ENCODE data around the gene PCDHGA1.
"Not testable (repeated sequence)": the region's sequence is repeated elsewhere in the genome, so short reads cannot be mapped to it uniquely, and the experiment has no call there.

PCDHGA1 gene

DNA sequence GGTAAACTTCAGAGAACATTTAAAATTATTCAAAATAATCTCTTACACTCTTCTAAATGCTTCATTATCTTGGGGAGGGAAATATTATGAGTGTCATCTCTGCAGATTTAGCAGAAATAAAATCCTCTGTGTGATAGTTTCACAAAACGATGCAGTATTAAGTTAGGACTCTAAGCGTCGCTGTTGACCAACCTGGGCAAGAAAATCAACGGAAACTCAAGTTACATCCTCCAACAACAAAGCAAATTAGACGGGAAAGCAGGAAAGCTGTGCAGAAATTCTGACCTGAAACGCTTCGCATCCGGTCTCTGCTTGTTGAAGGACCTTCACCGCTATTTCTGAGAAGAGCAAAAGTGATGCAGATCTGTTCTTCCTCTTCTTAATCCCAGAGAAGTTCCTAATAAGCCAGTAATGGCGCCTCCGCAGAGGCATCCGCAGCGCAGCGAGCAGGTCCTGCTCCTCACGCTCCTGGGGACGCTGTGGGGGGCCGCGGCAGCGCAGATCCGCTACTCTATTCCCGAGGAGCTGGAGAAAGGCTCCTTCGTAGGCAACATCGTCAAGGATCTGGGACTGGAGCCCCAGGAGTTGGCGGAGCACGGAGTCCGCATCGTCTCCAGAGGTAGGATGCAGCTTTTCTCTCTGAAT, 43.5 kb downstream of the PCDHGA1 start, which contains the start of gene PCDHGA6:
TSS of gene PCDHGA6 (plus strand) at position 219 of the 645 bp plus-strand sequence. CDS start at position 412, 193 bp downstream.
- Mint-ChIP-seq H3K9me3 (peaks cover 9% of the 10 kb centered on the region), H3K27me3 (peaks cover 35% of the 10 kb centered on the region)

DNA sequence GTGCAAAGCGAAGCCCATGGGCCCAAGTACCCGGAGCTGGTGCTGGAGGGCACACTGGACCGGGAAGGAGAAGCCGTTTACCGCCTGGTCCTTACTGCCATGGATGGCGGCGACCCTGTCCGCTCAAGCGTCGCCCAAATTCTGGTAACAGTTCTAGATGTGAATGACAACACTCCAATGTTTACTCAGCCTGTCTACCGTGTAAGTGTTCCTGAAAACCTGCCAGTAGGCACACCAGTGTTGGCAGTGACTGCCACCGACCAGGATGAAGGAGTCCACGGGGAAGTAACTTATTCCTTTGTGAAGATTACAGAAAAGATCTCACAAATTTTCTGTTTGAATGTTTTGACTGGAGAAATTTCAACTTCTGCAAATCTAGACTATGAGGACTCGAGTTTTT, 44.3 kb downstream of the PCDHGA1 start:
- peaks cover 8% of the 10 kb centered on the region for H3K4me1 Mint-ChIP-seq
- H3K4me3 Mint-ChIP-seq: no peak overlapping the region
- no peak for ATAC-seq (replicated peaks; ENCODE audit: extremely low read depth, poor library complexity, severe bottlenecking)
- no peak for DNase-seq (ENCODE audit: low spot score in 2 of 2)
- H3K9me3 Mint-ChIP-seq: peaks cover 10% of the 10 kb centered on the region
- peaks cover 2% of the 10 kb centered on the region for H3K36me3 Mint-ChIP-seq (ENCODE audit: insufficient read depth)
- H3K27me3 Mint-ChIP-seq: peaks cover 31% of the 10 kb centered on the region
- H3K27ac Mint-ChIP-seq (ENCODE audit: low read depth): no peak overlapping the region

More for the DNA sequence above, 43.5 kb downstream of the PCDHGA1 start, which contains the start of gene PCDHGA6:
- ATAC-seq (replicated peaks; ENCODE audit: extremely low read depth, poor library complexity, severe bottlenecking) (no peak), DNase-seq (ENCODE audit: low spot score in 2 of 2) (no peak)
- H3K4me1 Mint-ChIP-seq: peaks cover 8% of the 10 kb centered on the region
- H3K36me3 Mint-ChIP-seq (ENCODE audit: insufficient read depth): peaks cover 2% of the 10 kb centered on the region
- H3K27ac Mint-ChIP-seq (ENCODE audit: low read depth): no peak within 1 kb of the TSS
- H3K4me3 Mint-ChIP-seq: no peak within 1 kb of the TSS

DNA sequence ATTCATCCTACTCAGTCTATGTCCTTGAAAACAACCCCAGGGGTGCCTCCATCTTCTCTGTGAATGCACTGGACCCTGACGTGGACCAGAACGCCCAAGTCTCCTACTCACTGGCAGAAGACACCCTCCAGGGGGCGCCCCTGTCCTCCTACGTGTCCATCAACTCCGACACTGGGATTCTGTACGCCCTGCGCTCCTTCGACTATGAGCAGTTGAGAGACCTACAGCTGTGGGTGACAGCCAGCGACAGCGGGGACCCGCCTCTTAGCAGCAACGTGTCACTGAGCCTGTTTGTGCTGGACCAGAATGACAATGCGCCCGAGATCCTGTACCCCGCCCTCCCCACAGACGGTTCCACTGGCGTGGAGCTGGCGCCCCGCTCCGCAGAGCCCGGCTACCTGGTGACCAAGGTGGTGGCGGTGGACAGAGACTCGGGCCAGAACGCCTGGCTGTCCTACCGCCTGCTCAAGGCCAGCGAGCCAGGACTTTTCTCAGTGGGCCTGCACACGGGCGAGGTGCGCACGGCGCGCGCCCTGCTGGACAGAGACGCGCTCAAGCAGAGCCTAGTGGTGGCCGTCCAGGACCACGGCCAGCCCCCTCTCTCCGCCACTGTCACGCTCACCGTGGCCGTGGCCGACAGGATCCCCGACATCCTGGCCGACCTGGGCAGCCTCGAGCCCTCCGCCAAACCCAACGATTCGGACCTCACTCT, 45.3 kb downstream of the PCDHGA1 start:
- not testable (repeated sequence) for H3K9me3 Mint-ChIP-seq, H3K4me1 Mint-ChIP-seq
- peaks cover 21% of the 10 kb centered on the region for H3K27me3 Mint-ChIP-seq

DNA sequence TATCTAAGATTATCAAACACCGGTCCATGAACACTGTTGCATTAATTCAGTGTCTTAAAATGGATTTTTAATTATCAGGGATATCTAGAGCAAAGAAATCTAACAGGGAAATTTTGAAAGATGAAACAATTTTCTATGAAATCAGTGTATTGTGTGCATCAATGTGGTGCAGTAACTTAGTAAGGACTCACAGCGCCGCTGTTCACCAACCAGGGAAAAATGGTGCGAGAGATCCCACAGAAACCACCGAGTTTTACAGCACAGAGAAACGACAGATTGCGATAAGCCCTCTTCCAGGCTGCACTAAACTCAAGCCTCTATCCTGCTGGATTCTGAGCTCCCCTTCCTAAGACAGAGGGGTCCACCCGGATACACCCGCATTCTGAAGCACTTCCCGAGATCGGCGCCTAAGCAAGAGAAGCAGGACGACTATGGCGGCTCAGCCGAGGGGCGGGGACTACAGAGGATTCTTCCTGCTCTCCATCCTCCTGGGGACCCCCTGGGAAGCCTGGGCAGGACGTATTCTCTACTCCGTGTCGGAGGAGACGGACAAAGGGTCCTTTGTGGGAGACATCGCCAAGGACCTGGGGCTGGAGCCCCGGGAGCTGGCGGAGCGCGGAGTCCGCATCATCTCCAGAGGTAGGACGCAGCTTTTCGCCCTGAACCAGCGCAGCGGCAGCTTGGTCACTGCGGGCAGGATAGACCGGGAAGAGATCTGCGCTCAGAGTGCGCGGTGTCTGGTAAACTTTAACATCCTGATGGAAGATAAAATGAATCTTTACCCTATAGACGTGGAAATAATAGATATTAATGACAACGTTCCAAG, 52.4 kb downstream of the PCDHGA1 start, which contains the start of gene PCDHGA7:
TSS of gene PCDHGA7 (plus strand) at position 274 of the 826 bp plus-strand sequence. CDS start at position 432, 158 bp downstream.
- Mint-ChIP-seq H3K36me3 (ENCODE audit: insufficient read depth) (peaks cover 3% of the 10 kb centered on the region), H3K27ac (ENCODE audit: low read depth) (no peak within 1 kb of the TSS), H3K27me3 (peaks cover 49% of the 10 kb centered on the region), H3K4me3 (peak within 1 kb of the TSS; percentile 52), H3K4me1 (no peaks in the 10 kb centered on the region), H3K9me3 (peaks cover 13% of the 10 kb centered on the region)
- ATAC-seq (replicated peaks; ENCODE audit: extremely low read depth, poor library complexity, severe bottlenecking): no peak
- DNase-seq (ENCODE audit: low spot score in 2 of 2): no peak

More for the DNA sequence above, 45.3 kb downstream of the PCDHGA1 start:
- H3K36me3 Mint-ChIP-seq (ENCODE audit: insufficient read depth); H3K27ac Mint-ChIP-seq (ENCODE audit: low read depth); ATAC-seq (replicated peaks; ENCODE audit: extremely low read depth, poor library complexity, severe bottlenecking); DNase-seq (ENCODE audit: low spot score in 2 of 2); H3K4me3 Mint-ChIP-seq: not testable (repeated sequence)

DNA sequence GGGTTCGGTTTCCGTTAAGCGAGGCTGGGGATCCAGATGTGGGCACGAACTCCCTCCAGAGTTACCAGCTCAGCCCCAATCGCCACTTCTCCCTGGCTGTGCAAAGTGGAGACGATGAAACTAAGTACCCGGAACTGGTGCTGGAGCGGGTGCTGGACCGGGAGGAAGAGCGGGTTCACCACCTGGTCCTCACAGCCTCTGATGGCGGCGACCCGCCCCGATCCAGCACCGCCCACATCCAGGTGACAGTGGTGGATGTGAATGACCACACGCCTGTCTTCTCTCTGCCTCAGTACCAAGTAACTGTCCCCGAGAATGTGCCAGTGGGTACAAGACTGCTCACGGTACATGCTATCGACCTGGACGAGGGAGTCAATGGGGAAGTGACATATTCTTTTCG, 53.0 kb downstream of the PCDHGA1 start:
- H3K4me3 Mint-ChIP-seq: peak overlapping the region; percentile 52
- peaks cover 14% of the 10 kb centered on the region for H3K9me3 Mint-ChIP-seq
- no peak overlapping the region for H3K27ac Mint-ChIP-seq (ENCODE audit: low read depth)
- ATAC-seq (replicated peaks; ENCODE audit: extremely low read depth, poor library complexity, severe bottlenecking) (no peak), DNase-seq (ENCODE audit: low spot score in 2 of 2) (no peak)
- H3K4me1 Mint-ChIP-seq: no peaks in the 10 kb centered on the region
- H3K36me3 Mint-ChIP-seq (ENCODE audit: insufficient read depth): peaks cover 3% of the 10 kb centered on the region
- peaks cover 52% of the 10 kb centered on the region for H3K27me3 Mint-ChIP-seq

DNA sequence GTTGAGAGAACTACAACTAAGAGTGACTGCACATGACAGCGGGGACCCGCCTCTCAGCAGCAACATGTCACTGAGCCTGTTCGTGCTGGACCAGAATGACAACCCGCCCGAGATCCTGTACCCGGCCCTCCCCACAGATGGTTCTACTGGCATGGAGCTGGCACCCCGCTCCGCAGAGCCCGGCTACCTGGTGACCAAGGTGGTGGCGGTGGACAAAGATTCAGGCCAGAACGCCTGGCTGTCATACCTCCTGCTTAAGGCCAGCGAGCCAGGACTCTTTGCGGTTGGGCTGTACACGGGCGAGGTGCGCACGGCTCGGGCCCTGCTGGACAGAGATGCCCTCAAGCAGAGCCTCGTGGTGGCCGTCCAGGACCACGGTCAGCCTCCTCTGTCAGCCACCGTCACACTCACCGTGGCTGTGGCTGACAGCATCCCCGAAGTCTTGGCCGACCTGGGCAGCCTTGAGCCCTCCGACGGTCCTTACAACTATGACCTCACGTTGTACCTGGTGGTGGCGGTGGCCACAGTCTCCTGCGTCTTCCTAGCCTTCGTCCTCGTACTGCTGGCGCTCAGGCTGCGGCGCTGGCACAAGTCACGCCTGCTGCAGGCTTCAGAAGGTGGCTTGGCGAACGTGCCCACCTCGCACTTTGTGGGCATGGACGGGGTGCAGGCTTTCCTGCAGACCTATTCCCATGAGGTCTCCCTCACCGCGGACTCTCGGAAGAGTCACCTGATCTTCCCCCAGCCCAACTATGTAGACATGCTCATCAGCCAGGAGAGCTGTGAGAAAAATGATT, 54.4 kb downstream of the PCDHGA1 start:
- no peaks in the 10 kb centered on the region for H3K4me1 Mint-ChIP-seq
- H3K36me3 Mint-ChIP-seq (ENCODE audit: insufficient read depth): peaks cover 3% of the 10 kb centered on the region
- H3K27ac Mint-ChIP-seq (ENCODE audit: low read depth): no peak overlapping the region
- peaks cover 14% of the 10 kb centered on the region for H3K9me3 Mint-ChIP-seq
- no peak overlapping the region for H3K4me3 Mint-ChIP-seq
- DNase-seq (ENCODE audit: low spot score in 2 of 2) (no peak), ATAC-seq (replicated peaks; ENCODE audit: extremely low read depth, poor library complexity, severe bottlenecking) (no peak)
- H3K27me3 Mint-ChIP-seq: peaks cover 62% of the 10 kb centered on the region

DNA sequence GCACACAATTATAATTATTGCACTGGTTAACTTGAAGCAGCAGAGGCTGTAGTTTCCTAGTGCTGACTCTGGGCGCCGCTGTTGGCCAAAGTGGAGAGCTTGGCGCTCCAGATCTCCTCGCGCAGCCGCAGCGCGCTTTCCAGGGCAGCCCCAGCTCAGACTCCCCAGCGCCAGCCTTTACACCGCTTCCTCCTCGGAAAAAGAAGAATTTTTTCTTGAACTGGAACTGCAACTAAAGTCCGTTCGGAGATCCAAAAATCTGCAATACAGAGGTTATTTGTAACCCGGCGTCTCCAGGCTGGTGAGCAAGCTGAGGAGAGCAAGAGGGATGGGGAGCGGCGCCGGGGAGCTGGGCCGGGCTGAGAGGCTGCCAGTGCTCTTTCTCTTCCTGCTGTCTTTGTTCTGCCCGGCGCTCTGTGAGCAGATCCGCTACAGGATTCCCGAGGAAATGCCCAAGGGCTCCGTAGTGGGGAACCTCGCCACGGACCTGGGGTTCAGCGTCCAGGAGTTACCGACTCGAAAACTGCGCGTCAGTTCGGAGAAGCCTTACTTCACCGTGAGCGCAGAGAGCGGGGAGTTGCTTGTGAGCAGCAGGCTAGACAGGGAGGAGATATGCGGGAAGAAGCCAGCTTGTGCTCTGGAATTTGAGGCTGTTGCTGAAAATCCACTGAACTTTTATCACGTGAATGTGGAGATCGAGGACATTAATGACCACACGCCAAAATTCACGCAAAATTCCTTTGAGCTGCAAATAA, 57.4 kb downstream of the PCDHGA1 start, which contains the start of gene PCDHGB4:
TSS of gene PCDHGB4 (plus strand) at position 142 of the 755 bp plus-strand sequence. CDS start at position 329, 187 bp downstream.
- H3K27ac Mint-ChIP-seq (ENCODE audit: low read depth); H3K4me1 Mint-ChIP-seq; H3K36me3 Mint-ChIP-seq (ENCODE audit: insufficient read depth); DNase-seq (ENCODE audit: low spot score in 2 of 2); H3K4me3 Mint-ChIP-seq: not testable (repeated sequence)
- Mint-ChIP-seq H3K27me3 (peaks cover 79% of the 10 kb centered on the region), H3K9me3 (peaks cover 24% of the 10 kb centered on the region)
- ATAC-seq (replicated peaks; ENCODE audit: extremely low read depth, poor library complexity, severe bottlenecking): peak; percentile 19

DNA sequence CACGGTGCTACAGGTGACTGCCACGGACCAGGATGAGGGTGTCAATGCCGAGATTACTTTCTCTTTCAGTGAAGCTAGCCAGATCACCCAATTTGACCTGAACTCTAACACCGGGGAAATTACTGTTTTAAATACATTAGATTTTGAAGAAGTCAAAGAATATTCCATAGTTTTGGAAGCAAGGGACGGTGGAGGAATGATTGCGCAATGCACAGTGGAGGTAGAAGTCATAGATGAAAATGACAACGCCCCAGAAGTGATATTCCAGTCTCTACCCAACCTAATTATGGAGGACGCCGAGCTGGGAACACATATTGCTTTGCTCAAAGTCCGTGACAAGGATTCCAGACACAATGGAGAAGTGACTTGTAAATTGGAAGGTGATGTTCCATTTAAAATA, 58.3 kb downstream of the PCDHGA1 start:
- DNase-seq (ENCODE audit: low spot score in 2 of 2) (no peak), ATAC-seq (replicated peaks; ENCODE audit: extremely low read depth, poor library complexity, severe bottlenecking) (no peak)
- Mint-ChIP-seq H3K9me3 (peaks cover 25% of the 10 kb centered on the region), H3K4me3 (no peak overlapping the region), H3K27ac (ENCODE audit: low read depth) (no peak overlapping the region), H3K4me1 (no peaks in the 10 kb centered on the region), H3K36me3 (ENCODE audit: insufficient read depth) (peaks cover 2% of the 10 kb centered on the region), H3K27me3 (peaks cover 73% of the 10 kb centered on the region)

DNA sequence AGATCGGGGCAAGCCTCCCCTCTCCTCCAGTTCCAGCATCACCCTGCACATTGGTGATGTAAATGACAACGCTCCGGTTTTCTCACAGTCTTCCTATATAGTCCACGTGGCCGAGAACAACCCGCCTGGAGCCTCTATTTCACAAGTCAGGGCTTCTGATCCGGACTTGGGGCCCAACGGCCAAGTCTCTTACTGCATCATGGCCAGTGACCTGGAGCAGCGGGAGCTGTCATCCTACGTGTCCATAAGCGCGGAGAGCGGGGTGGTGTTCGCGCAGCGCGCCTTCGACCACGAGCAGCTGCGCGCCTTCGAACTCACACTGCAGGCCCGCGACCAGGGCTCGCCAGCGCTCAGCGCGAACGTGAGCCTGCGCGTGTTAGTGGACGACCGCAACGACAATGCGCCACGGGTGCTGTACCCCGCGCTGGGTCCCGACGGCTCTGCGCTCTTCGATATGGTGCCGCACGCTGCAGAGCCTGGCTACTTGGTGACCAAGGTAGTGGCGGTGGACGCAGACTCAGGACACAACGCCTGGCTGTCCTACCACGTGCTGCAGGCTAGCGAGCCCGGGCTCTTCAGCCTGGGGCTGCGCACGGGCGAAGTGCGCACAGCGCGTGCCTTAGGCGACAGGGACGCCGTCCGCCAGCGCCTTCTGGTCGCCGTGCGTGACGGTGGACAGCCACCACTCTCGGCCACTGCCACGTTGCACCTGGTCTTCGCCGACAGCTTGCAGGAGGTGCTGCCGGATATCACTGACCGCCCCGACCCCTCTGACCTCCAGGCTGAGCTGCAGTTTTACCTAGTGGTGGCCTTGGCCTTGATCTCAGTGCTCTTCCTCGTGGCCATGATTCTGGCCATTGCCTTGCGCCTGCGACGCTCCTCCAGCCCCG, 59.1 kb downstream of the PCDHGA1 start:
- Mint-ChIP-seq H3K4me1 (no peaks in the 10 kb centered on the region), H3K27ac (ENCODE audit: low read depth) (no peak overlapping the region), H3K36me3 (ENCODE audit: insufficient read depth) (peaks cover 2% of the 10 kb centered on the region), H3K27me3 (peaks cover 66% of the 10 kb centered on the region), H3K4me3 (no peak overlapping the region), H3K9me3 (peaks cover 25% of the 10 kb centered on the region)
- DNase-seq (ENCODE audit: low spot score in 2 of 2) (no peak), ATAC-seq (replicated peaks; ENCODE audit: extremely low read depth, poor library complexity, severe bottlenecking) (no peak)

DNA sequence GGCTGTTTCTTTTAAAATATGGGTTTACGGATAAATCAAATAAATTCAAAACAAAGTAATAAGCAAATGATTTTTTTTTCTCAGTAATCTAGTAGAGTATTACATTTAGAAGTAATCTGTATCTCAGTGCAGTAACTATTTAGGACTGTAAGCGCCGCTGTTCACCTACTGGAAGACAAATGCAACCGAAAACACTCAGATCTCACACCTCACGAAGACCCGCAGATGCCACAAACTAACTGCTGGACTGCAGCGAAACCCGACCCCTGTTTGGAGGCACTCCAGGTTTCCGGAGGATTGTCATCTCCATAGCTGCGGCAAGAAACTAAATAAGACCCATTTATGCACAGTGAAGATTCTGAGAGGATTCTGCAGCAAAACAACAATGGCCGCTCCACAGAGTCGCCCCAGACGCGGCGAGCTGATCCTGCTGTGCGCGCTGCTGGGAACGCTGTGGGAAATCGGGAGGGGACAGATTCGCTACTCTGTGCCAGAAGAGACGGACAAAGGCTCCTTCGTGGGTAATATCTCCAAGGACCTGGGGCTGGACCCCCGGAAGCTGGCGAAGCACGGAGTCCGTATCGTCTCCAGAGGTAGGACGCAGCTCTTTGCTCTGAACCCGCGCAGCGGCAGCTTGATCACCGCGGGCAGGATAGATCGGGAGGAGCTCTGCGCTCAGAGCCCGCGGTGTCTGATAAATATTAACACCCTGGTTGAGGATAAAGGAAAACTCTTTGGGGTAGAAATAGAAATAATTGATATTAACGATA, 62.3 kb downstream of the PCDHGA1 start, which contains the start of gene PCDHGA8:
TSS of gene PCDHGA8 (plus strand) at position 205 of the 770 bp plus-strand sequence. CDS start at position 386, 181 bp downstream.
- Mint-ChIP-seq H3K27ac (ENCODE audit: low read depth) (no peak within 1 kb of the TSS), H3K4me1 (no peaks in the 10 kb centered on the region), H3K36me3 (ENCODE audit: insufficient read depth) (peaks cover 2% of the 10 kb centered on the region), H3K27me3 (peaks cover 69% of the 10 kb centered on the region), H3K9me3 (peaks cover 15% of the 10 kb centered on the region), H3K4me3 (no peak within 1 kb of the TSS)
- no peak for ATAC-seq (replicated peaks; ENCODE audit: extremely low read depth, poor library complexity, severe bottlenecking)
- no peak for DNase-seq (ENCODE audit: low spot score in 2 of 2)

Data from central memory CD8-positive, alpha-beta T cell (primary cell).